ENCODE results near the gene VPS11.

VPS11 gene

GRCh38 chr11:119116235-119116594 lies 48.6 kb downstream of the VPS11 start:
- no peaks in the 10 kb centered on the region for H4K20me1 ChIP-seq
- no peak overlapping the region for H3K4me3 ChIP-seq
- no peaks in the 10 kb centered on the region for H3K27me3 ChIP-seq
- no peak overlapping the region for H3K4me2 ChIP-seq
- H3K27ac ChIP-seq: no peak overlapping the region
- H3K4me1 ChIP-seq: peaks cover 12% of the 10 kb centered on the region
- no peaks in the 10 kb centered on the region for H3K9me3 ChIP-seq
- H3K36me3 ChIP-seq: peaks cover 67% of the 10 kb centered on the region
- TF ChIP-seq Cebpa-rat (IDR thresholded peaks at IDR 0.05): no peak
- H3K9ac ChIP-seq: no peak overlapping the region

GRCh38 chr11:119116601-119117000 lies 49.0 kb downstream of the VPS11 start:
- Histone ChIP-seq H4K20me1 (peaks cover under 1% of the 10 kb centered on the region; the same call in 1 of the 2 replicates), H3K4me1 (peaks cover 12% of the 10 kb centered on the region), H3K36me3 (peaks cover 63% of the 10 kb centered on the region), H3K4me3 (no peak overlapping the region), H3K27ac (no peak overlapping the region), H3K9me3 (no peaks in the 10 kb centered on the region), H3K9ac (no peak overlapping the region), H3K27me3 (no peaks in the 10 kb centered on the region), H3K4me2 (no peak overlapping the region)
- no peak for TF ChIP-seq Cebpa-rat (IDR thresholded peaks at IDR 0.05)

GRCh38 chr11:119117004-119117706 lies 49.5 kb downstream of the VPS11 start:
- H3K9me3 ChIP-seq: no peaks in the 10 kb centered on the region
- H3K27me3 ChIP-seq: no peaks in the 10 kb centered on the region
- no peak overlapping the region for H3K4me3 ChIP-seq
- H3K36me3 ChIP-seq: peaks cover 57% of the 10 kb centered on the region
- no peak overlapping the region for H3K4me2 ChIP-seq
- peaks cover 15% of the 10 kb centered on the region for H3K4me1 ChIP-seq
- no peak overlapping the region for H3K27ac ChIP-seq
- peaks cover 6% of the 10 kb centered on the region for H4K20me1 ChIP-seq
- TF ChIP-seq Cebpa-rat (IDR thresholded peaks at IDR 0.05): no peak
- H3K9ac ChIP-seq: no peak overlapping the region

GRCh38 chr11:119118227-119118626 lies 50.6 kb downstream of the VPS11 start:
- no peak for TF ChIP-seq Cebpa-rat (IDR thresholded peaks at IDR 0.05)
- no peak overlapping the region for H3K4me3 ChIP-seq
- no peak overlapping the region for H3K9ac ChIP-seq
- no peak overlapping the region for H3K4me2 ChIP-seq
- H3K4me1 ChIP-seq: peaks cover 26% of the 10 kb centered on the region
- no peaks in the 10 kb centered on the region for H3K9me3 ChIP-seq
- peaks cover 47% of the 10 kb centered on the region for H3K36me3 ChIP-seq
- no peaks in the 10 kb centered on the region for H3K27me3 ChIP-seq
- H4K20me1 ChIP-seq: peaks cover 17% of the 10 kb centered on the region
- H3K27ac ChIP-seq: no peak overlapping the region

GRCh38 chr11:119118946-119119345 lies 51.3 kb downstream of the VPS11 start:
- Histone ChIP-seq H3K27me3 (no peaks in the 10 kb centered on the region), H3K27ac (no peak overlapping the region), H3K9ac (no peak overlapping the region), H4K20me1 (peaks cover 18% of the 10 kb centered on the region), H3K9me3 (no peaks in the 10 kb centered on the region), H3K4me1 (peaks cover 27% of the 10 kb centered on the region), H3K4me3 (no peak overlapping the region), H3K4me2 (no peak overlapping the region), H3K36me3 (peaks cover 46% of the 10 kb centered on the region)
- no peak for TF ChIP-seq Cebpa-rat (IDR thresholded peaks at IDR 0.05)

- H3K4me2 ChIP-seq: peak overlapping the region; percentile 84
- peak overlapping the region; percentile 75 for H3K27ac ChIP-seq
- H3K9ac ChIP-seq: peak overlapping the region; percentile 67
- no peaks in the 10 kb centered on the region for H3K9me3 ChIP-seq
- H3K4me3 ChIP-seq: peak overlapping the region; percentile 96
- H3K36me3 ChIP-seq: peaks cover 45% of the 10 kb centered on the region
- H3K4me1 ChIP-seq: peaks cover 22% of the 10 kb centered on the region
- peaks cover 18% of the 10 kb centered on the region for H4K20me1 ChIP-seq
- no peak for TF ChIP-seq Cebpa-rat (IDR thresholded peaks at IDR 0.05)
- no peaks in the 10 kb centered on the region for H3K27me3 ChIP-seq
Observed at GRCh38 chr11:119120639-119121007, 53.0 kb downstream of the VPS11 start.

GRCh38 chr11:119121008-119121810 lies 53.6 kb downstream of the VPS11 start, which contains the start of gene HINFP:
HINFP (plus strand) TSS chr11:119121580; CDS start chr11:119126945, 5,365 bp downstream.
- no peak for TF ChIP-seq Cebpa-rat (IDR thresholded peaks at IDR 0.05)
- Histone ChIP-seq H3K36me3 (peaks cover 45% of the 10 kb centered on the region), H3K9ac (peak within 1 kb of the TSS; percentile 91), H3K4me1 (peaks cover 22% of the 10 kb centered on the region), H3K27me3 (no peaks in the 10 kb centered on the region), H4K20me1 (peaks cover 18% of the 10 kb centered on the region), H3K4me3 (peak within 1 kb of the TSS; percentile 96), H3K27ac (peak within 1 kb of the TSS; percentile 75), H3K9me3 (no peaks in the 10 kb centered on the region), H3K4me2 (peak within 1 kb of the TSS; percentile 98)

GRCh38 chr11:119121811-119122124 lies 54.1 kb downstream of the VPS11 start:
- no peaks in the 10 kb centered on the region for H3K9me3 ChIP-seq
- TF ChIP-seq Cebpa-rat (IDR thresholded peaks at IDR 0.05): no peak
- H3K36me3 ChIP-seq: peaks cover 39% of the 10 kb centered on the region
- peak overlapping the region; percentile 98 for H3K4me2 ChIP-seq
- H3K9ac ChIP-seq: peak overlapping the region; percentile 91
- H3K27ac ChIP-seq: peak overlapping the region; percentile 75
- peak overlapping the region; percentile 96 for H3K4me3 ChIP-seq
- H3K4me1 ChIP-seq: peaks cover 27% of the 10 kb centered on the region
- H3K27me3 ChIP-seq: no peaks in the 10 kb centered on the region
- H4K20me1 ChIP-seq: peaks cover 18% of the 10 kb centered on the region

- H3K9ac ChIP-seq: no peak overlapping the region
- TF ChIP-seq Cebpa-rat (IDR thresholded peaks at IDR 0.05): no peak
- H3K27me3 ChIP-seq: no peaks in the 10 kb centered on the region
- H3K4me2 ChIP-seq: no peak overlapping the region
- H3K4me1 ChIP-seq: peaks cover 28% of the 10 kb centered on the region
- H4K20me1 ChIP-seq: peaks cover 18% of the 10 kb centered on the region
- H3K36me3 ChIP-seq: peaks cover 60% of the 10 kb centered on the region
- H3K9me3 ChIP-seq: no peaks in the 10 kb centered on the region
- no peak overlapping the region for H3K27ac ChIP-seq
- H3K4me3 ChIP-seq: no peak overlapping the region
Observed at GRCh38 chr11:119125821-119126220, 58.2 kb downstream of the VPS11 start.

- peaks cover 16% of the 10 kb centered on the region for H4K20me1 ChIP-seq
- H3K27me3 ChIP-seq: no peaks in the 10 kb centered on the region
- TF ChIP-seq Cebpa-rat (IDR thresholded peaks at IDR 0.05): no peak
- H3K9me3 ChIP-seq: no peaks in the 10 kb centered on the region
- H3K4me1 ChIP-seq: peaks cover 26% of the 10 kb centered on the region
- H3K4me2 ChIP-seq: peak overlapping the region; percentile 64
- H3K4me3 ChIP-seq: no peak overlapping the region
- H3K27ac ChIP-seq: no peak overlapping the region
- H3K9ac ChIP-seq: no peak overlapping the region
- peaks cover 70% of the 10 kb centered on the region for H3K36me3 ChIP-seq
Observed at GRCh38 chr11:119126675-119127268, 59.2 kb downstream of the VPS11 start.

Measured in BLaER1 (cell line).